PC-3 (cell line): ENCODE data around the gene PLEKHO2. TPM values are rescaled to one million over a fixed set of nuclear protein-coding genes. Genes with fewer than 3 reads are reported as not detected.

ENCODE experiments used
- ATAC-seq: fragments of 200-7000 bp; cut with Tn5 transposase; 2 replicates; pipeline ENCODE4 v1.9.1; 2020; ENCODE audit warnings: mild to moderate bottlenecking, moderate library complexity
- BruUV-seq: library from RNA; stranded (reverse); fragments of 400-500 nt; replicated peaks from 2 replicates; lab custom pipeline; 2021; lab: Mats Ljungman, UMichigan
- CTCF ChIA-PET: fragments of 300-600 bp; sonication (Branson Sonifier 250); formaldehyde crosslinking; loops from one replicate; lab custom pipeline; 2022; ENCODE audit warnings: antibody characterized with exemption; lab: Charles Lee
- POLR2A ChIA-PET: fragments of 300-600 bp; sonication (Branson Sonifier 250); formaldehyde crosslinking; loops from one replicate; lab custom pipeline; 2022; ENCODE audit warnings: antibody characterized with exemption; ENCODE audit not compliant: unreplicated experiment; lab: Charles Lee
- DNase-seq: peaks from one replicate; pipeline ENCODE4 v3.0.0-alpha.2; 2015
- H2AFZ ChIP-seq: fragments of 300-600 bp; sonication (generic); 2 replicates; pipeline ENCODE4 v1.6.0; 2016; ENCODE audit warnings: antibody characterized with exemption, low read length
- H3F3A ChIP-seq: fragments of 300-600 bp; sonication (generic); one replicate; pipeline ENCODE4 v1.6.0; 2017; ENCODE audit warnings: antibody characterized with exemption, low read length, control low read depth, mild to moderate bottlenecking; ENCODE audit not compliant: unreplicated experiment
- H3K27ac ChIP-seq: fragments of 300-600 bp; sonication (generic); 2 replicates; pipeline ENCODE4 v1.5.1; 2016; ENCODE audit warnings: mild to moderate bottlenecking, low read length
- H3K27me3 ChIP-seq: fragments of 300-600 bp; sonication (generic); 2 replicates; pipeline ENCODE4 v1.6.1; 2016; ENCODE audit warnings: low read length, mixed read lengths
- H3K36me3 ChIP-seq: fragments of 300-600 bp; sonication (generic); 2 replicates; pipeline ENCODE4 v1.6.1; 2016; ENCODE audit warnings: low read depth, mixed run types, low read length, mixed read lengths
- H3K4me1 ChIP-seq: fragments of 300-600 bp; sonication (generic); 2 replicates; pipeline ENCODE4 v1.5.1; 2016; ENCODE audit warnings: low read length; ENCODE audit not compliant: insufficient read depth
- H3K4me2 ChIP-seq: fragments of 300-600 bp; sonication (generic); 2 replicates; pipeline ENCODE4 v1.6.0; 2016; ENCODE audit warnings: low read length
- H3K4me3 ChIP-seq: fragments of 300-600 bp; sonication (generic); 2 replicates; pipeline ENCODE4 v1.5.1; 2016; ENCODE audit warnings: mild to moderate bottlenecking, low read length, mixed read lengths
- H3K79me2 ChIP-seq: fragments of 300-600 bp; sonication (generic); 2 replicates; pipeline ENCODE4 v1.6.1; 2017; ENCODE audit warnings: low read length, mixed read lengths
- H3K9ac ChIP-seq: fragments of 300-600 bp; sonication (generic); 2 replicates; pipeline ENCODE4 v1.6.0; 2016; ENCODE audit warnings: mild to moderate bottlenecking, low read length
- H3K9me2 ChIP-seq: fragments of 300-600 bp; sonication (generic); replicated peaks from 2 replicates; pipeline ENCODE4 v1.6.1; 2016; ENCODE audit warnings: mixed run types, low read length, mixed read lengths
- H3K9me3 ChIP-seq: fragments of 300-600 bp; sonication (generic); 2 replicates; pipeline ENCODE4 v1.6.1; 2016; ENCODE audit warnings: low read length, mixed read lengths
- H4K20me1 ChIP-seq: fragments of 300-600 bp; sonication (generic); 2 replicates; pipeline ENCODE4 v1.6.1; 2016; ENCODE audit warnings: low read length, mixed read lengths
- CTCF ChIP-seq: fragments of 300-600 bp; sonication (generic); conservative IDR thresholded peaks from 2 replicates; pipeline ENCODE4 v1.5.1; 2017; ENCODE audit warnings: antibody characterized with exemption, low read depth, mild to moderate bottlenecking, low read length
- EZH2 ChIP-seq: fragments of 300-600 bp; sonication (generic); IDR thresholded peaks from one replicate; pipeline ENCODE4 v1.6.1; 2017; ENCODE audit warnings: antibody characterized with exemption, mild to moderate bottlenecking, low read length; ENCODE audit not compliant: unreplicated experiment
- EZH2phosphoT487 ChIP-seq: fragments of 300-600 bp; sonication (generic); IDR thresholded peaks from 2 replicates; pipeline ENCODE4 v1.6.1; 2018; ENCODE audit warnings: mild to moderate bottlenecking, antibody characterized with exemption, low read length, borderline replicate concordance
- intact Hi-C: fragments of 100-400 bp; cut with micrococcal nuclease; formaldehyde crosslinking; loops from 2 replicates; pipeline ENCODE4 v1.9.0; 2023
- total RNA-seq: library from RNA; depleted of rRNA; stranded (reverse); fragments of >200 nt; gene quantifications from 2 replicates; pipeline ENCODE4 v1.2.3, GENCODE V29; 2014

Gene PLEKHO2
- total RNA-seq, 1 experiment from 2014 or later: 4.3 TPM

GRCh38 chr15:64807751-64808222 lies 33.9 kb upstream of the PLEKHO2 start:
- no peak for DNase-seq
- CTCF ChIA-PET: no interaction called here
- BruUV-seq: no TSS peak

GRCh38 chr15:64808785-64809453 lies 32.8 kb upstream of the PLEKHO2 start:
- Histone ChIP-seq H3K36me3 (no peaks in the 10 kb centered on the region), H3F3A (no peaks in the 10 kb centered on the region), H3K79me2 (no peaks in the 10 kb centered on the region), H3K9ac (no peak overlapping the region), H3K27me3 (no peaks in the 10 kb centered on the region), H4K20me1 (no peaks in the 10 kb centered on the region), H3K4me3 (no peak overlapping the region), H3K4me2 (no peak overlapping the region), H2AFZ (no peak overlapping the region), H3K27ac (no peak overlapping the region), H3K9me2 (no peaks in the 10 kb centered on the region), H3K9me3 (no peaks in the 10 kb centered on the region), H3K4me1 (no peaks in the 10 kb centered on the region)
- DNase-seq: no peak
- ChIA-PET CTCF (interaction anchor here (0.6 to 1.7 kb wide), 2 partner anchors 78 to 202 kb away, joined by 3 to 7 read pairs; no protein-coding TSS in a partner anchor), POLR2A (no interaction called here)
- intact Hi-C loops: no loop called here
- no peak for TF ChIP-seq CTCF
- no peak for TF ChIP-seq EZH2
- TF ChIP-seq EZH2phosphoT487: no peak
- ATAC-seq: no peak
- BruUV-seq: no TSS peak

More at GRCh38 chr15:64807751-64808222, 33.9 kb upstream of the PLEKHO2 start:
- H3K9ac ChIP-seq: no peak overlapping the region
- H2AFZ ChIP-seq: no peak overlapping the region
- no peaks in the 10 kb centered on the region for H3K4me1 ChIP-seq
- H3K27me3 ChIP-seq: no peaks in the 10 kb centered on the region
- no peak overlapping the region for H3K4me2 ChIP-seq
- ATAC-seq: no peak
- H3K27ac ChIP-seq: no peak overlapping the region
- H4K20me1 ChIP-seq: no peaks in the 10 kb centered on the region
- intact Hi-C loops: no loop called here
- no peaks in the 10 kb centered on the region for H3K36me3 ChIP-seq
- H3K79me2 ChIP-seq: no peaks in the 10 kb centered on the region
- H3K9me2 ChIP-seq: no peaks in the 10 kb centered on the region
- no peaks in the 10 kb centered on the region for H3K9me3 ChIP-seq
- no peak overlapping the region for H3K4me3 ChIP-seq
- H3F3A ChIP-seq: no peaks in the 10 kb centered on the region
- POLR2A ChIA-PET: no interaction called here
- TF ChIP-seq EZH2 (no peak), EZH2phosphoT487 (no peak), CTCF (no peak)
